ENCODE data around the gene SLC27A2. TPM values are rescaled to one million over a fixed set of nuclear protein-coding genes. Genes with fewer than 3 reads are reported as not detected.
A peak's percentile ranks its signal among the peaks of the same experiment; 100 is the strongest.
"Not testable (repeated sequence)": the region's sequence is repeated elsewhere in the genome, so short reads cannot be mapped to it uniquely, and the experiment has no call there.

Gene SLC27A2
- total RNA-seq, 1 donor: under 0.01 TPM

GRCh38 chr15:50146632-50147031 is 35.4 kb upstream of the SLC27A2 start:
- no peak overlapping the region for H3K4me3 ChIP-seq (ENCODE audit: low read depth, low read length)
- no peak for TF ChIP-seq CTCF (IDR thresholded peaks at IDR 0.05; ENCODE audit: insufficient read depth, low read depth, low read length)
- no peak for DNase-seq (ENCODE audit: low read depth)

GRCh38 chr15:50148362-50148963 is 33.5 kb upstream of the SLC27A2 start:
- DNase-seq (ENCODE audit: low read depth): peak; percentile 65
- TF ChIP-seq CTCF (IDR thresholded peaks at IDR 0.05; ENCODE audit: insufficient read depth, low read depth, low read length): peak; percentile 59
- no peak overlapping the region for H3K4me3 ChIP-seq (ENCODE audit: low read depth, low read length)

GRCh38 chr15:50149090-50149489 is 32.9 kb upstream of the SLC27A2 start:
- no peak for TF ChIP-seq CTCF (IDR thresholded peaks at IDR 0.05; ENCODE audit: insufficient read depth, low read depth, low read length)
- no peak overlapping the region for H3K4me3 ChIP-seq (ENCODE audit: low read depth, low read length)
- DNase-seq (ENCODE audit: low read depth): no peak

GRCh38 chr15:50150349-50150748 is 31.6 kb upstream of the SLC27A2 start:
- DNase-seq (ENCODE audit: low read depth): no peak
- no peak overlapping the region for H3K4me3 ChIP-seq (ENCODE audit: low read depth, low read length)
- no peak for TF ChIP-seq CTCF (IDR thresholded peaks at IDR 0.05; ENCODE audit: insufficient read depth, low read depth, low read length)

GRCh38 chr15:50150851-50151250 is 31.1 kb upstream of the SLC27A2 start:
- DNase-seq (ENCODE audit: low read depth): no peak
- no peak for TF ChIP-seq CTCF (IDR thresholded peaks at IDR 0.05; ENCODE audit: insufficient read depth, low read depth, low read length)
- no peak overlapping the region for H3K4me3 ChIP-seq (ENCODE audit: low read depth, low read length)

GRCh38 chr15:50151476-50151875 is 30.5 kb upstream of the SLC27A2 start:
- no peak overlapping the region for H3K4me3 ChIP-seq (ENCODE audit: low read depth, low read length)
- no peak for TF ChIP-seq CTCF (IDR thresholded peaks at IDR 0.05; ENCODE audit: insufficient read depth, low read depth, low read length)
- DNase-seq (ENCODE audit: low read depth): no peak

- DNase-seq (ENCODE audit: low read depth); H3K4me3 ChIP-seq (ENCODE audit: low read depth, low read length): not testable (repeated sequence)
Measured at GRCh38 chr15:50158236-50158635, 23.8 kb upstream of the SLC27A2 start.
